SK-N-SH (cell line): ENCODE measurements around the gene ASTN2. TPM values are rescaled to one million over a fixed set of nuclear protein-coding genes. Genes with fewer than 3 reads are reported as not detected.

Source experiments
- CTCF ChIA-PET: fragments of 300-600, 350-600 bp; formaldehyde crosslinking; extraction: SDS; loops from one replicate; lab custom pipeline; 2021; lab: Yijun Ruan, JAX
- POLR2A ChIA-PET: fragments of 350-600 bp; sonication (Branson Sonifier 250); formaldehyde crosslinking; extraction: SDS; loops from one replicate; lab custom pipeline; 2020; ENCODE audit warnings: antibody characterized with exemption, inconsistent platforms; lab: Yijun Ruan, JAX
- DNase-seq: peaks from one replicate; pipeline ENCODE4 v3.0.0; 2012
- H2AFZ ChIP-seq: fragments of 200-600 bp; sonication (generic); 2 replicates; pipeline ENCODE4 v1.8.1; 2016; ENCODE audit warnings: antibody characterized with exemption, mild to moderate bottlenecking, low read depth
- H3F3A ChIP-seq: fragments of 200-600 bp; sonication (generic); replicated peaks from 2 replicates; pipeline ENCODE3; 2016; ENCODE audit warnings: antibody characterized with exemption, mild to moderate bottlenecking; ENCODE audit not compliant: insufficient read depth
- H3K27ac ChIP-seq, 2 experiments: fragments of 200-500 bp in 1 of 2; fragments of 200-600 bp in 1 of 2; sonication (Bioruptor generic) in 1 of 2; sonication (generic), shearing (Covaris generic) in 1 of 2; 2 replicates each; pipeline versions ENCODE4 v1.5.1 to v1.6.1; 2014 to 2016; ENCODE audit warnings: low read depth in 2 of 2, inconsistent platforms in 1 of 2, low read length in 1 of 2, mild to moderate bottlenecking in 1 of 2, mixed read lengths in 1 of 2
- H3K27me3 ChIP-seq: fragments of 200-600 bp; sonication (generic), shearing (Covaris generic); 2 replicates; pipeline ENCODE4 v1.6.1; 2016; ENCODE audit warnings: mixed run types; ENCODE audit not compliant: insufficient read depth
- H3K36me3 ChIP-seq, 2 experiments: fragments of 200-500 bp in 1 of 2; fragments of 200-600 bp in 1 of 2; sonication (Bioruptor generic) in 1 of 2; sonication (generic) in 1 of 2; replicated peaks in 1 of 2; 2 replicates each; pipeline versions ENCODE3 to v1.5.1; 2014 to 2016; ENCODE audit warnings: low read length in 1 of 2, mild to moderate bottlenecking in 1 of 2; ENCODE audit not compliant: insufficient read depth in 2 of 2, control insufficient read depth in 1 of 2
- H3K4me1 ChIP-seq, 2 experiments: fragments of 200-500 bp in 1 of 2; fragments of 200-600 bp in 1 of 2; sonication (Bioruptor generic) in 1 of 2; sonication (generic), shearing (Covaris generic) in 1 of 2; 2 replicates each; pipeline versions ENCODE4 v1.5.1 to v1.6.1; 2014 to 2016; ENCODE audit warnings: low read depth in 1 of 2, low read length in 1 of 2, mixed run types in 1 of 2; ENCODE audit not compliant: insufficient read depth in 2 of 2, control insufficient read depth in 1 of 2
- H3K4me2 ChIP-seq: fragments of 200-600 bp; sonication (generic), shearing (Covaris generic); 2 replicates; pipeline ENCODE4 v1.6.1; 2017; ENCODE audit warnings: mixed run types
- H3K4me3 ChIP-seq, 2 experiments: fragments of 200-500 bp in 1 of 2; fragments of 200-600 bp in 1 of 2; sonication (Bioruptor generic) in 1 of 2; sonication (generic), shearing (Covaris generic) in 1 of 2; 2 replicates each; pipeline versions ENCODE4 v1.5.1 to v1.8.1; 2014 to 2016; ENCODE audit warnings: low read depth in 2 of 2, inconsistent platforms in 1 of 2, low read length in 1 of 2, mild to moderate bottlenecking in 1 of 2, mixed read lengths in 1 of 2, moderate library complexity in 1 of 2
- H3K79me2 ChIP-seq: fragments of 200-600 bp; sonication (generic); 2 replicates; pipeline ENCODE4 v1.8.1; 2017; ENCODE audit warnings: mild to moderate bottlenecking; ENCODE audit not compliant: insufficient read depth
- H3K9ac ChIP-seq: fragments of 200-600 bp; sonication (generic); 2 replicates; pipeline ENCODE4 v1.6.1; 2017; ENCODE audit warnings: mixed run types
- H3K9me2 ChIP-seq: fragments of 200-600 bp; sonication (generic); 2 replicates; pipeline ENCODE4 v1.6.1; 2017; ENCODE audit warnings: mixed run types
- H3K9me3 ChIP-seq: fragments of 200-600 bp; sonication (generic); 2 replicates; pipeline ENCODE4 v1.6.1; 2017; ENCODE audit warnings: mixed run types, mild to moderate bottlenecking, moderate library complexity
- H4K20me1 ChIP-seq: fragments of 200-600 bp; sonication (generic); 2 replicates; pipeline ENCODE4 v1.6.1; 2017; ENCODE audit warnings: mild to moderate bottlenecking, mixed run types; ENCODE audit not compliant: insufficient read depth
- EP300 ChIP-seq, 2 experiments: IDR thresholded peaks; 2 replicates each; pipeline versions ENCODE4 v1.4.0 to v1.6.1; 2012; ENCODE audit warnings: borderline replicate concordance in 1 of 2, low read depth in 1 of 2, low read length in 1 of 2
- FOXJ3 ChIP-seq: sonication (generic); formaldehyde crosslinking; IDR thresholded peaks from 2 replicates; pipeline ENCODE4 v1.5.1; 2020; ENCODE audit warnings: mild to moderate bottlenecking, missing genetic modification reagents
- FOXM1 ChIP-seq: IDR thresholded peaks from 2 replicates; pipeline ENCODE4 v1.4.0; 2012; ENCODE audit warnings: low read depth, mild to moderate bottlenecking
- GABPA ChIP-seq: IDR thresholded peaks from 2 replicates; pipeline ENCODE4 v1.4.0; 2012; ENCODE audit warnings: low read depth, mild to moderate bottlenecking
- JUND ChIP-seq: IDR thresholded peaks from 2 replicates; pipeline ENCODE4 v1.4.0; 2012
- MAX ChIP-seq: IDR thresholded peaks from 2 replicates; pipeline ENCODE4 v1.4.0; 2012; ENCODE audit warnings: low read depth
- MEF2A ChIP-seq: IDR thresholded peaks from 2 replicates; pipeline ENCODE4 v1.4.0; 2012; ENCODE audit warnings: low read depth, borderline replicate concordance
- NFIC ChIP-seq: IDR thresholded peaks from 2 replicates; pipeline ENCODE4 v1.4.0; 2012; ENCODE audit warnings: borderline replicate concordance
- NRF1 ChIP-seq: IDR thresholded peaks from 2 replicates; pipeline ENCODE4 v1.6.1; 2012; ENCODE audit warnings: low read depth, mild to moderate bottlenecking, low read length
- PBX3 ChIP-seq: IDR thresholded peaks from 2 replicates; pipeline ENCODE4; 2012
- RAD21 ChIP-seq: IDR thresholded peaks from 2 replicates; pipeline ENCODE4 v1.6.1; 2012; ENCODE audit warnings: mild to moderate bottlenecking, low read length
- RCOR1 ChIP-seq: fragments of 150-350 bp; IDR thresholded peaks from 2 replicates; pipeline ENCODE4 v1.6.1; 2017; ENCODE audit warnings: antibody characterized with exemption, low read length
- REST ChIP-seq: IDR thresholded peaks from 2 replicates; pipeline ENCODE4 v1.6.1; 2012; ENCODE audit warnings: mild to moderate bottlenecking, low read depth, low read length, moderate library complexity
- SIN3A ChIP-seq: IDR thresholded peaks from 2 replicates; pipeline ENCODE4 v1.6.1; 2012; ENCODE audit warnings: low read depth, mild to moderate bottlenecking, low read length, moderate library complexity, borderline replicate concordance
- TAF1 ChIP-seq: IDR thresholded peaks from 2 replicates; pipeline ENCODE4 v1.6.1; 2012; ENCODE audit warnings: low read depth, mild to moderate bottlenecking, low read length, moderate library complexity, borderline replicate concordance
- TCF12 ChIP-seq: IDR thresholded peaks from 2 replicates; pipeline ENCODE4 v1.4.0; 2012
- USF2 ChIP-seq: fragments of 150-350 bp; IDR thresholded peaks from 2 replicates; pipeline ENCODE4 v1.6.1; 2017; ENCODE audit warnings: antibody characterized with exemption, low read length, low read depth, borderline replicate concordance
- ZBTB33 ChIP-seq: IDR thresholded peaks from 2 replicates; pipeline ENCODE4 v1.4.0; 2012; ENCODE audit warnings: low read depth, borderline replicate concordance
- WGBS: methylation state at CpG from one replicate; pipeline ENCODE4 v1.1.6; 2017; ENCODE audit warnings: low lambda C conversion rate; 5-methylcytosine and 5-hydroxymethylcytosine counted together
- polyA plus RNA-seq, 3 experiments: library from polyadenylated mRNA; depleted of rRNA; stranded (reverse); fragments of >200 nt; gene quantifications; 2 replicates each; pipeline ENCODE4 v1.2.3, GENCODE V29; 2012

ASTN2 gene
- polyA plus RNA-seq, 1 of the 3 experiments (the other 2 are of a cell fraction): 6.6 TPM

GRCh38 chr9:116929621-116930020, 485.2 kb downstream of the ASTN2 start:
- no peaks in the 10 kb centered on the region for H3K9me2 ChIP-seq
- H2AFZ ChIP-seq: no peak overlapping the region
- DNase-seq: no peak
- no peak overlapping the region for H3K4me2 ChIP-seq
- H3K4me3 ChIP-seq: no peak overlapping the region
- H3K9me3 ChIP-seq: no peaks in the 10 kb centered on the region
- no peaks in the 10 kb centered on the region for H3K27me3 ChIP-seq
- peaks cover 0 to 6% of the 10 kb centered on the region in 2 experiments; a peak in 1 of 4 replicates for H3K4me1 ChIP-seq
- TF ChIP-seq RAD21: no peak
- no peak overlapping the region for H3K9ac ChIP-seq
- no peak overlapping the region for H3K27ac ChIP-seq
- no peaks in the 10 kb centered on the region for H3K36me3 ChIP-seq
- no peaks in the 10 kb centered on the region for H4K20me1 ChIP-seq
- CTCF ChIA-PET: no interaction called here
- no peaks in the 10 kb centered on the region for H3F3A ChIP-seq
- POLR2A ChIA-PET: no interaction called here
- H3K79me2 ChIP-seq: no peaks in the 10 kb centered on the region
- 26% methylated on average over 3 of the region's 3 CpGs for WGBS

GRCh38 chr9:116928884-116929283, 486.0 kb downstream of the ASTN2 start:
- no peaks in the 10 kb centered on the region for H3F3A ChIP-seq
- no peak for TF ChIP-seq PBX3
- TF ChIP-seq EP300 (IDR thresholded peaks at IDR 0.05; ENCODE audit: borderline replicate concordance in 1 of 2, low read depth in 1 of 2, low read length in 1 of 2): no peak
- no peak for TF ChIP-seq GABPA
- no peak for TF ChIP-seq TAF1
- no peak for TF ChIP-seq RCOR1
- TF ChIP-seq TCF12: no peak
- TF ChIP-seq RAD21: no peak
- TF ChIP-seq USF2: no peak
- no peak for TF ChIP-seq SIN3A
- TF ChIP-seq NRF1: no peak
- no peak for TF ChIP-seq MAX
- TF ChIP-seq FOXM1: no peak
- TF ChIP-seq NFIC: no peak
- TF ChIP-seq FOXJ3 (CRISPR knock-in tag): no peak
- TF ChIP-seq JUND: no peak
- no peak for TF ChIP-seq ZBTB33
- TF ChIP-seq REST: no peak
- TF ChIP-seq MEF2A: no peak
- no peaks in the 10 kb centered on the region for H4K20me1 ChIP-seq
- DNase-seq: no peak
- H3K4me3 ChIP-seq: no peak overlapping the region
- no peaks in the 10 kb centered on the region for H3K9me2 ChIP-seq
- H3K9me3 ChIP-seq: no peaks in the 10 kb centered on the region
- peaks cover 0 to 6% of the 10 kb centered on the region in 2 experiments; a peak in 1 of 4 replicates for H3K4me1 ChIP-seq
- no peaks in the 10 kb centered on the region for H3K27me3 ChIP-seq
- no peak overlapping the region for H3K4me2 ChIP-seq
- H3K27ac ChIP-seq: no peak overlapping the region
- H3K36me3 ChIP-seq: no peaks in the 10 kb centered on the region
- CTCF ChIA-PET: no interaction called here
- POLR2A ChIA-PET: no interaction called here
- H3K79me2 ChIP-seq: no peaks in the 10 kb centered on the region
- no peak overlapping the region for H3K9ac ChIP-seq
- H2AFZ ChIP-seq: no peak overlapping the region
- WGBS: 30% methylated on average over 4 of the region's 4 CpGs
